ENCODE measurements around the gene VWF.
"Not testable (repeated sequence)": the region's sequence is repeated elsewhere in the genome, so short reads cannot be mapped to it uniquely, and the experiment has no call there.

Gene VWF

GRCh38 chr12:6032726-6033125, 91.7 kb downstream of the VWF start:
- no peak for DNase-seq (ENCODE audit: low spot score)

- no peak for DNase-seq (ENCODE audit: low spot score)
These were observed 93.5 kb downstream of the VWF start for GRCh38 chr12:6031001-6031400.

GRCh38 chr12:6030081-6030480, 94.4 kb downstream of the VWF start:
- DNase-seq (ENCODE audit: low spot score), result no peak

- no peak for DNase-seq (ENCODE audit: low spot score)
These were observed 95.1 kb downstream of the VWF start for GRCh38 chr12:6029401-6029800.

- no peak for DNase-seq (ENCODE audit: low spot score)
These were observed 97.5 kb downstream of the VWF start for GRCh38 chr12:6026998-6027397.

GRCh38 chr12:6025703-6026298, 98.7 kb downstream of the VWF start:
- DNase-seq (ENCODE audit: low spot score), result not testable (repeated sequence)

GRCh38 chr12:6024066-6024465, 100.4 kb downstream of the VWF start:
- not testable (repeated sequence) for DNase-seq (ENCODE audit: low spot score)

- DNase-seq (ENCODE audit: low spot score), result no peak
These were observed 103.5 kb downstream of the VWF start for GRCh38 chr12:6020930-6021329.

- not testable (repeated sequence) for DNase-seq (ENCODE audit: low spot score)
These were observed 104.0 kb downstream of the VWF start for GRCh38 chr12:6020511-6020910.

- not testable (repeated sequence) for DNase-seq (ENCODE audit: low spot score)
These were observed 105.2 kb downstream of the VWF start for GRCh38 chr12:6019256-6019655.

GRCh38 chr12:6018265-6018664, 106.2 kb downstream of the VWF start:
- no peak for DNase-seq (ENCODE audit: low spot score)

- no peak for DNase-seq (ENCODE audit: low spot score)
These were observed 107.7 kb downstream of the VWF start for GRCh38 chr12:6016756-6017155.

GRCh38 chr12:6016004-6016403, 108.5 kb downstream of the VWF start:
- not testable (repeated sequence) for DNase-seq (ENCODE audit: low spot score)

- not testable (repeated sequence) for DNase-seq (ENCODE audit: low spot score)
These were observed 109.2 kb downstream of the VWF start for GRCh38 chr12:6015271-6015670.

- DNase-seq (ENCODE audit: low spot score), result not testable (repeated sequence)
These were observed 113.7 kb downstream of the VWF start for GRCh38 chr12:6010631-6011350.

GRCh38 chr12:5997260-5997659, 127.2 kb downstream of the VWF start:
- DNase-seq (ENCODE audit: low spot score), result no peak

GRCh38 chr12:5996459-5996858, 128.0 kb downstream of the VWF start:
- DNase-seq (ENCODE audit: low spot score), result no peak

GRCh38 chr12:5989621-5990020, 134.8 kb downstream of the VWF start:
- no peak for DNase-seq (ENCODE audit: low spot score)

GRCh38 chr12:5988659-5989116, 135.8 kb downstream of the VWF start:
- DNase-seq (ENCODE audit: low spot score), result peak; percentile 56

GRCh38 chr12:5988088-5988487, 136.4 kb downstream of the VWF start:
- no peak for DNase-seq (ENCODE audit: low spot score)

GRCh38 chr12:5987573-5987972, 136.9 kb downstream of the VWF start:
- no peak for DNase-seq (ENCODE audit: low spot score)

- DNase-seq (ENCODE audit: low spot score), result no peak
These were observed 139.0 kb downstream of the VWF start for GRCh38 chr12:5985471-5985870.

GRCh38 chr12:5984873-5985272, 139.6 kb downstream of the VWF start:
- DNase-seq (ENCODE audit: low spot score), result no peak

- DNase-seq (ENCODE audit: low spot score), result no peak
These were observed 142.4 kb downstream of the VWF start for GRCh38 chr12:5982106-5982505.

All from hematopoietic multipotent progenitor cell treated with erythropoietin and hydrocortisone succinate and interleukin-3 and kit ligand, for 17 days (in vitro differentiated cells).